BLaER1 treated with 17β-estradiol and CSF1 and Interleukin-3, amounts not matched to agents 10 nM and 100 nM (cell line): Measurements from ENCODE around the gene RAB40AL.

ENCODE experiments used
- H3K27ac ChIP-seq, 11 experiments: shearing (Covaris generic); formaldehyde crosslinking; 2 replicates each; pipeline ENCODE4 v1.8.1; 2022
- H3K27me3 ChIP-seq, 11 experiments: shearing (Covaris generic); formaldehyde crosslinking; 2 replicates each; pipeline ENCODE4 v1.8.1; 2022
- H3K36me3 ChIP-seq, 11 experiments: shearing (Covaris generic); formaldehyde crosslinking; 2 replicates each; pipeline ENCODE4 v1.8.1; 2022
- H3K4me1 ChIP-seq, 10 experiments: shearing (Covaris generic); formaldehyde crosslinking; 2 replicates each; pipeline ENCODE4 v1.8.1; 2022
- H3K4me2 ChIP-seq, 11 experiments: shearing (Covaris generic); formaldehyde crosslinking; 2 replicates each; pipeline ENCODE4 v1.8.1; 2022
- H3K4me3 ChIP-seq, 10 experiments: shearing (Covaris generic); formaldehyde crosslinking; 2 replicates each; pipeline ENCODE4 v1.8.1; 2022
- H3K9ac ChIP-seq, 11 experiments: shearing (Covaris generic); formaldehyde crosslinking; 2 replicates each; pipeline ENCODE4 v1.8.1; 2022
- H3K9me3 ChIP-seq, 11 experiments: shearing (Covaris generic); formaldehyde crosslinking; replicated peaks in 1 of 11; 2 replicates each; pipeline ENCODE4 v1.8.1; 2022
- H4K20me1 ChIP-seq, 11 experiments: shearing (Covaris generic); formaldehyde crosslinking; 2 replicates each; pipeline ENCODE4 v1.8.1; 2022
- Cebpa-rat ChIP-seq, 11 experiments: shearing (Covaris generic); IDR thresholded peaks; 2 replicates each; pipeline ENCODE4 v1.8.1; 2022

RAB40AL gene

GRCh38 chrX:102976286-102976685 lies 39.2 kb downstream of the RAB40AL start:
- peaks cover 20 to 53% (median 32%) of the 10 kb centered on the region in 10 experiments for H3K4me1 ChIP-seq
- H3K27ac ChIP-seq = peak overlapping the region in 10 of 11 experiments; percentile 6 to 77 (median 56); a peak in 13 of 22 replicates
- H3K4me2 ChIP-seq = peak overlapping the region in 6 of 11 experiments; percentile 37 to 62 (median 52); a peak in 9 of 22 replicates
- H3K36me3 ChIP-seq = no peaks in the 10 kb centered on the region
- H4K20me1 ChIP-seq = no peaks in the 10 kb centered on the region
- peak in 2 of 11 experiments; percentile 19 to 34; a peak in 2 of 22 replicates for TF ChIP-seq Cebpa-rat (IDR thresholded peaks at IDR 0.05)
- H3K27me3 ChIP-seq = no peaks in the 10 kb centered on the region
- peaks cover 17 to 36% (median 26%) of the 10 kb centered on the region in 11 experiments for H3K9me3 ChIP-seq
- no peak overlapping the region for H3K4me3 ChIP-seq
- peak overlapping the region in 3 of 11 experiments; percentile 24 to 54 (median 34); a peak in 4 of 22 replicates for H3K9ac ChIP-seq

DNA sequence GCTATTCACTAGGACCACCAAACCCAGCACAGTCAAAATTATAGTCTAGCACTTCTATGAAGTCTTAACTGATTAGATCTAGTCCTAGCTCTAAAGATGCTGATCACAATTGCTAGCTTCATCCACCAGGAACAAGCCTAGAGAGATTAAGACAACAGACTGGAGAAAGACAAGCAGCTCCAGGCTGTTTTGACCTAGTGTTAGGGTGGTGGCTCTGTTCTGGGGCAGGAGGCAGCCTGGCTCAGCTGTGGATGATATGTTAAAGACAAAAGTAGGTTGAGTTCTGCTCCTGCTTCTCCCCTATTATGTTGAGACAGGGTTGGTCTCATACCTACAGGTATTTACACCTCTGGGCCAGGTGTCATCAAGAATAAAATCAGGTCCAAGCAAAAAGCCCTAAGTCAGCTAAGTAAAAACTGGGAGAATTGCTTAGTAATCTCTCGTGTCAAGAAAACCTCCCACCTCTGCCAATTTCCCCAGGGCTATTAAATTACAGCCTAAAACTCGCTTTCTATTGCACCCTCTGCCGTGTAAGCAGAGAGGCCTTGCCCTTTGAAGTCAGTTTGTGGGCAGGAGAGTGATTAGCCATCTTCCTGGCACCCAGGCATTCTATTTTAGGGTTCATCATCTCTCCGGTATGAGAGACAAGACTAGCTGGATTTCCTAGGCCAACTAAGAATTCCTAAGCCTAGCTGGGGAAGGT lies 39.9 kb downstream of the RAB40AL start:
- Histone ChIP-seq H3K4me1 (peaks cover 20 to 59% (median 36%) of the 10 kb centered on the region in 10 experiments), H3K27ac (peak overlapping the region in 10 of 11 experiments; percentile 6 to 77 (median 56); a peak in 17 of 22 replicates), H3K4me3 (no peak overlapping the region), H3K4me2 (peak overlapping the region; percentile 15 to 62 (median 37); a peak in 18 of 22 replicates), H3K9me3 (peaks cover 10 to 32% (median 20%) of the 10 kb centered on the region in 11 experiments), H3K36me3 (no peaks in the 10 kb centered on the region), H4K20me1 (no peaks in the 10 kb centered on the region), H3K9ac (peak overlapping the region in 3 of 11 experiments; percentile 20 to 35 (median 24); a peak in 4 of 22 replicates), H3K27me3 (no peaks in the 10 kb centered on the region)
- TF ChIP-seq Cebpa-rat (IDR thresholded peaks at IDR 0.05) = no peak

GRCh38 chrX:102978594-102978993 lies 41.5 kb downstream of the RAB40AL start:
- no peak for TF ChIP-seq Cebpa-rat (IDR thresholded peaks at IDR 0.05)
- Histone ChIP-seq H3K27me3 (no peaks in the 10 kb centered on the region), H3K27ac (peak overlapping the region in 4 of 11 experiments; percentile 10 to 69 (median 46); a peak in 6 of 22 replicates)

GRCh38 chrX:102979536-102979935 lies 42.5 kb downstream of the RAB40AL start:
- H3K4me2 ChIP-seq = peak overlapping the region in 10 of 11 experiments; percentile 30 to 81 (median 60); a peak in 13 of 22 replicates
- no peak for TF ChIP-seq Cebpa-rat (IDR thresholded peaks at IDR 0.05)
- peak overlapping the region in 8 of 11 experiments; percentile 24 to 96 (median 59); a peak in 13 of 22 replicates for H3K27ac ChIP-seq
- H3K4me1 ChIP-seq = peaks cover 29 to 85% (median 61%) of the 10 kb centered on the region in 10 experiments
- H3K9ac ChIP-seq = no peak overlapping the region
- H3K4me3 ChIP-seq = no peak overlapping the region
- H3K9me3 ChIP-seq = peaks cover 0 to 27% (median 6%) of the 10 kb centered on the region in 11 experiments; a peak in 17 of 22 replicates
- no peaks in the 10 kb centered on the region for H3K36me3 ChIP-seq
- H4K20me1 ChIP-seq = no peaks in the 10 kb centered on the region
- H3K27me3 ChIP-seq = no peaks in the 10 kb centered on the region

More at GRCh38 chrX:102978594-102978993, 41.5 kb downstream of the RAB40AL start:
- Histone ChIP-seq H3K4me2 (peak overlapping the region in 3 of 11 experiments; percentile 6 to 32 (median 24); a peak in 2 of 22 replicates), H3K4me1 (peaks cover 20 to 76% (median 52%) of the 10 kb centered on the region in 10 experiments), H3K36me3 (no peaks in the 10 kb centered on the region), H3K4me3 (no peak overlapping the region), H3K9me3 (peaks cover 0 to 27% (median 3%) of the 10 kb centered on the region in 11 experiments; a peak in 15 of 22 replicates), H4K20me1 (no peaks in the 10 kb centered on the region), H3K9ac (no peak overlapping the region)

GRCh38 chrX:102983205-102983604 lies 46.1 kb downstream of the RAB40AL start:
- peaks cover 42 to 94% (median 70%) of the 10 kb centered on the region in 10 experiments for H3K4me1 ChIP-seq
- peak overlapping the region in 1 of 11 experiments; percentile 38; a peak in 1 of 22 replicates for H3K9ac ChIP-seq
- H3K4me2 ChIP-seq = peak overlapping the region in 9 of 11 experiments; percentile 17 to 81 (median 51); a peak in 15 of 22 replicates
- no peaks in the 10 kb centered on the region for H4K20me1 ChIP-seq
- H3K9me3 ChIP-seq = peaks cover 0 to 49% (median 27%) of the 10 kb centered on the region in 11 experiments; a peak in 17 of 22 replicates
- no peaks in the 10 kb centered on the region for H3K36me3 ChIP-seq
- no peaks in the 10 kb centered on the region for H3K27me3 ChIP-seq
- TF ChIP-seq Cebpa-rat (IDR thresholded peaks at IDR 0.05) = no peak
- H3K27ac ChIP-seq = peak overlapping the region in 9 of 11 experiments; percentile 78 to 96 (median 92); a peak in 16 of 22 replicates
- H3K4me3 ChIP-seq = no peak overlapping the region

DNA sequence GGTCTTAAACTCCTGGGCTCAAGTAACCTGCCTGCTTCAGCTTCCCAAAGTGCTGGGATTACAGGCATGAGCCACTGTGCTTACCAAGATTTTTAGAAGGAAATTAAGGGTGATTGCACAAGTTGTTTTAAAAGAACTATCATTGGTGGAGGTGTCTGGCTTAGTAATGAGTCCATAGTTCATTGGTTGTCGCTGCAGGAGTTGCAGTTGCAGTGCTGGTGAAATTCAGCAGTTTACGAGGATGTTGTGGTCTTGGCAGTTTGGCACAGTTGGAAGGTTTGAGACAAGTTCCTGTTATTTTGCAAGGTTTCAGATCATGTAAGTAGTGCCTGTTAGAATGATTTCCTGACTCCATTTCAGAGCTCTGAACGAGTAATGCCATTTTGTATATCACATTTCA lies 48.1 kb downstream of the RAB40AL start:
- Histone ChIP-seq H3K4me1 (peaks cover 36 to 92% (median 69%) of the 10 kb centered on the region in 10 experiments), H3K27ac (peak overlapping the region; percentile 67 to 96 (median 91); a peak in 21 of 22 replicates), H3K4me2 (peak overlapping the region; percentile 45 to 81 (median 65)), H3K27me3 (no peaks in the 10 kb centered on the region), H4K20me1 (no peaks in the 10 kb centered on the region), H3K4me3 (peak overlapping the region in 5 of 10 experiments; percentile 2 to 27 (median 23); a peak in 4 of 20 replicates), H3K9ac (peak overlapping the region in 10 of 11 experiments; percentile 52 to 81 (median 69); a peak in 20 of 22 replicates), H3K36me3 (peaks cover 0 to 3% (median 0%) of the 10 kb centered on the region in 11 experiments; a peak in 1 of 22 replicates), H3K9me3 (peaks cover 0 to 49% (median 27%) of the 10 kb centered on the region in 11 experiments; a peak in 17 of 22 replicates)
- peak; percentile 9 to 96 (median 90); a peak in 20 of 22 replicates for TF ChIP-seq Cebpa-rat (IDR thresholded peaks at IDR 0.05)
